ENCODE measurements around the gene PAX5. TPM values are rescaled to one million over a fixed set of nuclear protein-coding genes. Genes with fewer than 3 reads are reported as not detected.

PAX5 gene
- total and polyA plus RNA-seq, 2 of the 13 experiments (the other 11 are each of a cell fraction or from before 2014, with no cell fraction given), result not detected

DNA sequence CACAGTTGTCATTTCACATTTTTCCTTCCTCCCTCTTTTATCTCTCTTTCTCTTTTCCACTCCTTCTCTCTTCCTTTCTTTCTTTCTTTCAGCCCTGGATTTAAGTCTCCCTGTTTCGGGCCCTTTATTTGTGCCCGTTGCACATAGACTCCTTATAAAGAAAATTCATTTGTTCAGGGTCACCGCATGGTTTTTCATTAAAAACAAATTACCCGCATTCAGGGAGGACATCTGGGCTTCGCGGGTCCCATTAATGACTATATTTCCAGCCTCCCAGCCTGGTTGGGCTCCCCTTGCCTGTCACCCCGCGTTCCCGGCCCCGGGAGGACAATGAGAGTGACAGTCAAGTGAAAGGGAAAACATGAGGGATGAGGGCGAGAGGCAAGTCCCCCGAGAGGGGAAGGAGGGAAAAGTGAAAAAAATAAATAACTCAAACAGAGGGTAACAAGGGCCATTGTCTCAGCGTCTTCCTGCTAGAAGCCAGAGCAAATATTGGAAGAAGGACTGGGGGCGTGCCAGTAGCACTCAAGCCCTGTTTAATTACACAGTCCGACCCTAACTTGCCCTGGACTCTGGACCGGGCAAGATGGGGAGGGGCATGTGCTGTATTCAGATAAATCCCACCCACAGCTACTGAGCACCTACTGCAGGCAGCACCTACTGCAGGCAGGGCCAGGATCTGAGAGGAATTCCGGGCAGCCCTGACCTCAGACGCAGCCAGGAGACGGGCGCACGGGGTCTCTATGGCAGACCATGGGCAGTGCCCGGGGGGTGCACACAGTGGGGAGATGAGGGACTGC lies 166.2 kb downstream of the PAX5 start (continued):
- TF ChIP-seq MLLT10 (CRISPR knock-in tag; IDR thresholded peaks at IDR 0.05) (no peak), FOSL2 (CRISPR knock-in tag; IDR thresholded peaks at IDR 0.05) (peak; percentile 78), MZF1 (CRISPR knock-in tag; IDR thresholded peaks at IDR 0.05; ENCODE audit: borderline replicate concordance) (no peak), MIER3 (CRISPR knock-in tag; IDR thresholded peaks at IDR 0.05; ENCODE audit: borderline replicate concordance) (peak; percentile 94; the same call in 1 of the 2 replicates), U2AF2 (IDR thresholded peaks at IDR 0.05; ENCODE audit: low read depth, low read length) (no peak), ZSCAN22 (CRISPR knock-in tag; IDR thresholded peaks at IDR 0.05) (no peak), KAT8 (CRISPR knock-in tag; IDR thresholded peaks at IDR 0.05) (peak; percentile 82), SP140L (CRISPR knock-in tag; IDR thresholded peaks at IDR 0.05; ENCODE audit: borderline replicate concordance) (no peak), CEBPG (CRISPR knock-in tag; IDR thresholded peaks at IDR 0.05) (peak; percentile 49; the same call in 1 of the 2 replicates), ZNF710 (CRISPR knock-in tag; IDR thresholded peaks at IDR 0.05; ENCODE audit: borderline replicate concordance) (peak; percentile 100), MIER2 (CRISPR knock-in tag; IDR thresholded peaks at IDR 0.05) (peak; percentile 81), ZMYM4 (CRISPR knock-in tag; IDR thresholded peaks at IDR 0.05) (peak; percentile 87), ZNF24 (IDR thresholded peaks at IDR 0.05) (no peak), JARID2 (CRISPR knock-in tag; IDR thresholded peaks at IDR 0.05; ENCODE audit: insufficient replicate concordance) (no peak), ZNF543 (CRISPR knock-in tag; IDR thresholded peaks at IDR 0.05) (0 out of 2 replicates have a peak, but pooled peaks have one; percentile 7), NFIC (IDR thresholded peaks at IDR 0.05; ENCODE audit: low read length) (peak; percentile 82; the same call in 1 of the 2 replicates), SKI (IDR thresholded peaks at IDR 0.05; ENCODE audit: partially characterized antibody) (peak; percentile 86), ZNF761 (CRISPR knock-in tag; conservative IDR thresholded peaks at IDR 0.05) (no peak), NFIB (CRISPR knock-in tag; IDR thresholded peaks at IDR 0.05; ENCODE audit: borderline replicate concordance) (no peak), NR2C2 (CRISPR knock-in tag; IDR thresholded peaks at IDR 0.05; ENCODE audit: borderline replicate concordance) (peak; percentile 80; the same call in 1 of the 2 replicates), NR1H2 (CRISPR knock-in tag; IDR thresholded peaks at IDR 0.05; ENCODE audit: borderline replicate concordance, low read depth) (peak; percentile 22; the same call in 1 of the 2 replicates), SIN3A (IDR thresholded peaks at IDR 0.05; ENCODE audit: borderline replicate concordance, low read depth, low read length) (peak; percentile 56; the same call in 1 of the 2 replicates), HOXA3 (CRISPR knock-in tag; IDR thresholded peaks at IDR 0.05) (peak; percentile 82), MEF2D (CRISPR knock-in tag; IDR thresholded peaks at IDR 0.05) (peak; percentile 57; the same call in 1 of the 2 replicates), FOXJ3 (CRISPR knock-in tag; IDR thresholded peaks at IDR 0.05; ENCODE audit: borderline replicate concordance) (peak; percentile 92; the same call in 1 of the 2 replicates), CREM (IDR thresholded peaks at IDR 0.05) (peak; percentile 87), CREM (CRISPR knock-in tag; IDR thresholded peaks at IDR 0.05) (no peak)
- TF ChIP-seq, protein P1, sequence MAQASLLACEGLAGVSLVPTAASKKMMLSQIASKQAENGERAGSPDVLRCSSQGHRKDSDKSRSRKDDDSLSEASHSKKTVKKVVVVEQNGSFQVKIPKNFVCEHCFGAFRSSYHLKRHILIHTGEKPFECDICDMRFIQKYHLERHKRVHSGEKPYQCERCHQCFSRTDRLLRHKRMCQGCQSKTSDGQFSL (CRISPR knock-in tag; IDR thresholded peaks at IDR 0.05), result peak; percentile 53; the same call in 1 of the 2 replicates
- TF ChIP-seq, protein P2, sequence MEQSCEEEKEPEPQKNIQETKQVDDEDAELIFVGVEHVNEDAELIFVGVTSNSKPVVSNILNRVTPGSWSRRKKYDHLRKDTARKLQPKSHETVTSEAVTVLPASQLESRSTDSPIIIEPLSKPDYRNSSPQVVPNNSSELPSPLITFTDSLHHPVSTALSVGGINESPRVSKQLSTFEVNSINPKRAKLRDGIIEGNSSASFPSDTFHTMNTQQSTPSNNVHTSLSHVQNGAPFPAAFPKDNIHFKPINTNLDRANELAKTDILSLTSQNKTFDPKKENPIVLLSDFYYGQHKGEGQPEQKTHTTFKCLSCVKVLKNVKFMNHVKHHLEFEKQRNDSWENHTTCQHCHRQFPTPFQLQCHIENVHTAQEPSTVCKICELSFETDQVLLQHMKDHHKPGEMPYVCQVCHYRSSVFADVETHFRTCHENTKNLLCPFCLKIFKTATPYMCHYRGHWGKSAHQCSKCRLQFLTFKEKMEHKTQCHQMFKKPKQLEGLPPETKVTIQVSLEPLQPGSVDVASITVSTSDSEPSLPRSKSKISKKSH (CRISPR knock-in tag; IDR thresholded peaks at IDR 0.05; ENCODE audit: borderline replicate concordance), result no peak

Measured in HepG2 (cell line).